HG03521 (cell line): ENCODE results near the gene UGT1A3.

Experiments used
- ATAC-seq: cut with Tn5 transposase; IDR thresholded peaks from one replicate; pipeline ENCODE4 v1.9.1; 2021; ENCODE audit warnings: mild to moderate bottlenecking, moderate library complexity; ENCODE audit not compliant: unreplicated experiment

Gene UGT1A3

DNA sequence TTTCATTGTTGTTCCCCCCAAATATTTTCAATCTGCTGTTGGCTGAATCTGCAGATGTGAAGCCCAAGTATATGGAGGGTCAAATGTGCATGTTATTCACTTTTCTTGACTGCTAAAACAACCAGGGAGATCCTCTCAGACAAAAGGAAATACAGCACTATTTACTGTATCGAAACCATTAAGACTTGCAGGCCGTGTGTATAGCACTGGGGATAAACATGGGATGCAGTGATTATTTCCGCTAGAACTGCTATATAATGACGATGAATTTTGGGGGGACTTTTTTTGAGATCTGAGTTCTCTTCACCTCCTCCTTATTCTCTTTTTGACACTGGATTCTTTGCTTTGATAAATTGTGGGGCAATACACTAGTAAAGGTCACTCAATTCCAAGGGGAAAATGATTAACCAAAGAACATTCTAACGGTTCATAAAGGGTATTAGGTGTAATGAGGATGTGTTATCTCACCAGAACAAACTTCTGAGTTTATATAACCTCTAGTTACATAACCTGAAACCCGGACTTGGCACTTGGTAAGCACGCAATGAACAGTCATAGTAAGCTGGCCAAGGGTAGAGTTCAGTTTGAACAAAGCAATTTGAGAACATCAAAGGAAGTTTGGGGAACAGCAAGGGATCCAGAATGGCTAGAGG is 27.7 kb downstream of the UGT1A3 start:
- no peak for ATAC-seq

DNA sequence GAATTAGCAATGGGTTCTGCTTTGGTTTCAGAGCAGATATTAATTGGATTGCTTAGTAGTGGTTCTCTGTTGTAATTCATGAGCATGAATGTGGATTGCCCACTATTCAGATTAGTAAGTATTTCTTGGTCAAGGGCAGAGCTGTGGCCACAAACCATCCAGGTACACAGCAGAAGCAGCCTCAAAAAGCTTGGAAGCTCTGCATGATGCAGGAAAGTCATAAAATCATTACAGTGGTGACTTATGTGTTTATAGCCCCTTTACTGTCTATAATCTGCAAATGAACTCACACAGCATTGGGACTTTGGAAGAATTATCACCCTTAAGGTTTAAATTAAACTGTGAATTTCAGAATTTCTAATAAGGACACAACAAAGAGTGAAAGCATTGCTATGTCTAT is 29.3 kb downstream of the UGT1A3 start:
- no peak for ATAC-seq

DNA sequence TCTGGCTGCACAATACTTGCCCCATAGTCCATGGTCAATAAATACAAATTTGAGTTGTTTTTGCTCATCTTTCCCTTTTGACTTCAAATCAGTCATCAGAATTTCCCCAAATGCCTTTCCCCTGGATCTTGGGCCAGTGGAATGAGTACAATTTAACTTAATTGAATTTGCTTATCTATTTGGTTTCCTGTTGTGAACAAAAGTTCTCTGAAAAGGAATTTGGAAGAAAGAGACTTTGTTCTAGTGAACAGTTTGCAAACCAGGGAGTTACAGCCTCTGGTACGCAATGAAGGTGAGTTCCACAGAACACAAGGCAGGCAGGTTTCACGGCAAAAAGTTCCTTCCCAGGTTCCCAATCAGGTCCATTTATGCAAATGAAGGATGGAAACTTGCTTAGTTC is 30.0 kb downstream of the UGT1A3 start:
- no peak for ATAC-seq

DNA sequence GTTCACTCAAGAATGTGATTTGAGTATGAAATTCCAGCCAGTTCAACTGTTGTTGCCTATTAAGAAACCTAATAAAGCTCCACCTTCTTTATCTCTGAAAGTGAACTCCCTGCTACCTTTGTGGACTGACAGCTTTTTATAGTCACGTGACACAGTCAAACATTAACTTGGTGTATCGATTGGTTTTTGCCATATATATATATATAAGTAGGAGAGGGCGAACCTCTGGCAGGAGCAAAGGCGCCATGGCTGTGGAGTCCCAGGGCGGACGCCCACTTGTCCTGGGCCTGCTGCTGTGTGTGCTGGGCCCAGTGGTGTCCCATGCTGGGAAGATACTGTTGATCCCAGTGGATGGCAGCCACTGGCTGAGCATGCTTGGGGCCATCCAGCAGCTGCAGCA is 31.2 kb downstream of the UGT1A3 start, which contains the start of gene UGT1A1:
TSS of gene UGT1A1 (plus strand) at position 228 of the 400 bp plus-strand sequence. CDS start at position 246, 18 bp downstream.
- ATAC-seq = no peak

DNA sequence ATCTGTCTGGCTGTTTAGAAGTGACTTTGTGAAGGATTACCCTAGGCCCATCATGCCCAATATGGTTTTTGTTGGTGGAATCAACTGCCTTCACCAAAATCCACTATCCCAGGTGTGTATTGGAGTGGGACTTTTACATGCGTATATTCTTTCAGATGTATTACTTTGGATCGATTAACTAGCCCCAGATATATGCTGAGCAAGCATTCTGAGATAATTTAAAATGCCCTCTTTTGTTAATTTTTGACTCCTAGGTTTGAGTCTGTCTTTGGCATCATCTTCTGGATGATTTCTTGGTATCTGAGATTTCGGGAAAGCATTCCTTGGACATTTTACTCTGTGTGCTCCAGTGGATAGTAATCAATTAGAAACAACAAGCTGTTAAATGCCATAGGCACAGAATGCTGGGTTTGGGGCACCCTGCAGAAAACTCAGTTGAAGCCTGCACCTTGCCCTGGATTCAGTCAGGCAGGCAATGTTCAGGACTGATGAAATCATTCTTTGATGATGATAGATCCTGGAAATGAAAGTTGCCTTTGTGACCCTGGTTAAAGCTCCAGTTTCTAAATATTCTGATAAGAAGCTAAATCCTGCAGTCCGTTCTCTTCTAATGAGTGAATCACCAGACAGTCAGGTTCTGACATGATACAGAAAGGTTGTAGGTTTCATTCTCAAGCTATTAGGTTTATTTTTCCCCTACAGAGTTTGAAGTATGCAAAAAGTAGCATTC is 32.4 kb downstream of the UGT1A3 start:
- ATAC-seq = no peak

DNA sequence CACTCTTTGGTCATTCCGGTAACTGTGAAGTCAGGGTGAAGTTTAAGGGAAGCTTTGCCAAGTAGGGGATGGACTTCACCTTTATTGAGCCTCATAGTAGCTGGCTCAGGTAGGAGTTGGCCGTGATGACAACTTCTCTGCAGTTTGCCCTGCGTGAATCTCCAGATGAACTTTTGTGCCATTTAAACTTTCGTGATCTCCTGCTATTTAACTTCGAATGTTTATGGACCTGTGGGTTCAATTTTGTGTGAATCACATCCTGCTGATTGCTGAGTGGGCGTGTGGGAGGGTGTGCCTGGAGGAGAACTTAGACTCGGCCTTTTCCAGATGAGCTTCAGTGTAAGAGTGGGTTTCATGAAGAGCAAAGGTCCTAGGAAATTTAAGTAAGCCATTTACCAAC is 35.4 kb downstream of the UGT1A3 start:
- ATAC-seq = no peak

DNA sequence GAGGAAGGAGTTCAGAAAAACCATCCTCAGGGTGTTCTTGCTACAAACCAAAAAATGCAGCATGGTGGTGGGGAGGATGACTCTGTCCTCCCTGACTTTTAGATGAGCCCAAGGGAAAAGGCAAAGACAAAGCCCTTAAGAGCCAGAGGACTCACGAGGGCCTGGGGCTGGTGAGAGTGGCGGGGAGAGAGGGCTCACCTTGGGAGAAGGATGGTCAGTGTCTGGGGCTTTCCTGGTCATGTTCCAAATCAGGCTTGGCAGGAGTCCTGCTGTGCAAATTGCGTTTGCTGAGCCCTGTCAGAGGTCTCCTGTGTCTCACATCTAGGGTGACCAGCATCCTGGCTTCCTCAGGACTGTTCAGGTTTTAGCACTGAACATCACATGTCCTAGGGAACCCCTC is 35.9 kb downstream of the UGT1A3 start:
- no peak for ATAC-seq

DNA sequence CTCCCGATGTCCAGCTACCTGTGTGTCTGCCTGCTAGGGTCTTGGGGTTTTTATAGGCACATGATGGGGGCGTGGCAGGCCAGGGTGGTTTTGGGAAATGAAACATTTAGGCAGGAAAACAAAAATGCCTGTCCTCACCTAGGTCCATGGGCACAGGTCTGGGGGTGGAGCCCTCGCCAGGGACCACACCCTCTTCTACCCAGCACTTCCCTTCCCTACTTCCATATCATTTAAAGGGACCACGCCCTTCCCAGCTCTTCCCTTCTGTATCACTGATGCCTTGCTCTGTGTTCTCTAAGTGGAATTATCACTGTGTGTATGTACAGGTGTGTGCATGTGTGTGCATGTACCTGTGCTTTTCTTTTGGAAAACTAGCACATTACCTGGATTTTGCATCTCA is 37.6 kb downstream of the UGT1A3 start:
- ATAC-seq = no peak

DNA sequence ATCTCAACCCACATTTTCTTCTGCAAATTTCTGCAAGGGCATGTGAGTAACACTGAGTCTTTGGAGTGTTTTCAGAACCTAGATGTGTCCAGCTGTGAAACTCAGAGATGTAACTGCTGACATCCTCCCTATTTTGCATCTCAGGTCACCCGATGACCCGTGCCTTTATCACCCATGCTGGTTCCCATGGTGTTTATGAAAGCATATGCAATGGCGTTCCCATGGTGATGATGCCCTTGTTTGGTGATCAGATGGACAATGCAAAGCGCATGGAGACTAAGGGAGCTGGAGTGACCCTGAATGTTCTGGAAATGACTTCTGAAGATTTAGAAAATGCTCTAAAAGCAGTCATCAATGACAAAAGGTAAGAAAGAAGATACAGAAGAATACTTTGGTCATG is 39.2 kb downstream of the UGT1A3 start:
- ATAC-seq = no peak

DNA sequence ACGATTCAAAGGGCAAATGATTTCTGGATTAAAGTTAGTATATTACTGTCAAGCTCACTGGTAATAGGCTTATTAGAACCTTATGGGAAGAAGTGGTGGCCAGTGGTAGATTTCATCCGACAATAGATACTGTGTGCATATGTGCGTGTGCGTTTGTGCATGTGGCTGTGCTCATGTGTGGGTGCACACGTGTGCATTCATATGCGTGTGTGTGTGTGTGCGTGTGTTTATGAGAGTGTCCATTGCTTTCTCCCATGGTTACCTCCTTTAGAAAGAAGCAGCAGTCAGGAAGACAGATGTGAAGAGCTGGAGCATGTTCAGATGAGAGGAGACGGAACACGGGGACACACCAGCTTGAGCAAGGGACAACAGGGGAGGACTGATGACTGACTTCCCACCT is 40.4 kb downstream of the UGT1A3 start:
- ATAC-seq = no peak

DNA sequence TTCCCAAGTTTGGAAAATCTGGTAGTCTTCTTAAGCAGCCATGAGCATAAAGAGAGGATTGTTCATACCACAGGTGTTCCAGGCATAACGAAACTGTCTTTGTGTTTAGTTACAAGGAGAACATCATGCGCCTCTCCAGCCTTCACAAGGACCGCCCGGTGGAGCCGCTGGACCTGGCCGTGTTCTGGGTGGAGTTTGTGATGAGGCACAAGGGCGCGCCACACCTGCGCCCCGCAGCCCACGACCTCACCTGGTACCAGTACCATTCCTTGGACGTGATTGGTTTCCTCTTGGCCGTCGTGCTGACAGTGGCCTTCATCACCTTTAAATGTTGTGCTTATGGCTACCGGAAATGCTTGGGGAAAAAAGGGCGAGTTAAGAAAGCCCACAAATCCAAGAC is 43.3 kb downstream of the UGT1A3 start:
- ATAC-seq = no peak

DNA sequence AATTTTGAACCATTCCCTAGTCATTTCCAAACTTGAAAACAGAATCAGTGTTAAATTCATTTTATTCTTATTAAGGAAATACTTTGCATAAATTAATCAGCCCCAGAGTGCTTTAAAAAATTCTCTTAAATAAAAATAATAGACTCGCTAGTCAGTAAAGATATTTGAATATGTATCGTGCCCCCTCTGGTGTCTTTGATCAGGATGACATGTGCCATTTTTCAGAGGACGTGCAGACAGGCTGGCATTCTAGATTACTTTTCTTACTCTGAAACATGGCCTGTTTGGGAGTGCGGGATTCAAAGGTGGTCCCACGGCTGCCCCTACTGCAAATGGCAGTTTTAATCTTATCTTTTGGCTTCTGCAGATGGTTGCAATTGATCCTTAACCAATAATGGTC is 43.7 kb downstream of the UGT1A3 start:
- ATAC-seq = no peak

DNA sequence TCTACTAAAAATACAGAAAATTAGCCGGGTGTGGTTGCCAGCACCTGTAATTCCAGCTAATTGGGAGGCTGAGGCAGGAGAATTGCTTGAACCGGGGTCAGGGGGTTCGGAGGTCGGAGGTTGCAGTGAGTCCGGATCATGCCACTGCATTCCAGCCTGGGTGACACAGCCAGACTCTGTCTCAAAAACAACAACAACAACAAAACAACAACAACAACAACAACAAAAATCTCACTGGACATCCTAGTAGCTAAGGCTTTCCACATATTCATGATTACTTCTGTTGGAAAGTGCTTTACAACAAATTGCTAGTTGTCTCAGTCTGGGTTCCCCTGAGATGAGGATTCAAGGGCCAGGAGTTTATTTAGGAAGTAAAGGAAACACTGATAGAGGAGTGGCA is 45.0 kb downstream of the UGT1A3 start:
- ATAC-seq = no peak

DNA sequence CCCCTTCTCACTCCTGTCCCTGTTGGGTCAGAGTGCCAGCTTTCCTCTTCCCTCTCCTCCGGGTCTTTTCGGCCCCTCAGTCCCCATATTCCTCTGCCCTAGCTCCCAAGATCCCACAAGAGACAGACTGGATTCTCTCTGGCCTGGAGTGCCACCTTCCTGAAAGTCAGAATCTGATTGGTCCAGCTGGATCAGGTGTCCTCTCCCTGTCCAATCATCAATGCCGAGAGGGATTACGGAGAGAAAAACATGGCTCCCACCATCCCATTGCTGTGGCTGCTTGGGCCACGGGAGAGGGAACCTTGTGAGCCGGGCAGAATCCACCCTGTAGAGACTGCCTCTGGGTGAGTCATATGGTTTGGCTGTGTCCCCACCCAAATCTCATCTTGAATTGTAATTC is 46.6 kb downstream of the UGT1A3 start:
- ATAC-seq = no peak

DNA sequence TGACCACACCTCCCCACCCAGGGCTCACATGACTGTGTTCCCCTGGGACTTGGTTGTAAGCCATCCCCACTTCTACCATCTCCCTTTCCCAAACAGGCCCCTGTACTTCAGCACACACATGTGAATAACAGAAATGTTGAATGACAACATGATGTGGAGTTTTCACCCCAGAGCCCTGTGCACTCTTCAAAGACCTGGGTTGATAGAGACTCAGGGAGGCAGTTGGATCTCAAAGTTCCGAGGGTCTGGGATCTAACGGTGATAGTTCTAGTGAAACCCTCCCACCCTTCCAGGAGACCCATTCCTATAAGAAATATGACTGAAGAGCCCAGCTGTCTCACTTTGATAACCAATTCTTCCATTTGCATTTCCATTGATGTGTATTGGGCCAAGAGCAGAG is 49.2 kb downstream of the UGT1A3 start, which contains the start of gene MROH2A:
TSS of gene MROH2A (plus strand) at position 301 of the 400 bp plus-strand sequence. CDS start 1,029 bp downstream, outside the sequence.
- ATAC-seq = no peak

DNA sequence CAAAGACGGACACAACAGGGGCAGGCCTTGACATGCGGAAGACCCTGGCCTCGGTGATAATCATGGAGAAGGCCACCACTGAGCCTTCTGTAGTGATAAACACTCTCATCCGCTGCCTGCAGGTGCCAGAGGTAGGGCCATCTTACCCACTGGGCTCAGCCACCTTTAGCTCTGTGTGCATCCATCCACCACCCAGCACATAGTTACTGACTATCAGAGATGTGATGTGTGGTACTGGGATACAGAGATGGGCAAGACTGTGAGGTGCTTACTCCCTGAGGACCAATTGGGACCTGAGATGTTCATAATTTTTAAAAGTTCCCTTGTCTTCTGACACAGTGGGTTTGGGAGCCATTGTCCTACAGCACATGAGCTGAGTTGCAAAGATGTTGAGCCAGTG is 50.9 kb downstream of the UGT1A3 start:
- no peak for ATAC-seq

DNA sequence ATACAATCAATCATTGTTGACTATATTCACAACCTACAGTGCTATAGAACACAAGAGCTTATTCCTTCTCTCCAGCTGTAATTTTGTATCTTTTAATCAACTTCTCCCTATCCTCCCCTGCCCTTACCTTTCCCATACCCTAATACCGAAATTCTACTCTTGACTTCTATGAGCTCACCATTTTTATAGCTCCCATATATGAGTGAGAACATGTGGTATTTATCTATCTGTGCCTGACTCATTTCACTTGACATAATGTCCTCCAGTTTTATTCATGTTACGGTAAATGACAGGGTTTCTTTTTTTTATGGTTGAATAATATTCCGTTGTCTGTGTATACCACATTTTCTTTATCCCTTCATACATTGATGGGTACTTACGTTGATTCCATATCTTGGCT is 51.9 kb downstream of the UGT1A3 start:
- ATAC-seq = no peak

DNA sequence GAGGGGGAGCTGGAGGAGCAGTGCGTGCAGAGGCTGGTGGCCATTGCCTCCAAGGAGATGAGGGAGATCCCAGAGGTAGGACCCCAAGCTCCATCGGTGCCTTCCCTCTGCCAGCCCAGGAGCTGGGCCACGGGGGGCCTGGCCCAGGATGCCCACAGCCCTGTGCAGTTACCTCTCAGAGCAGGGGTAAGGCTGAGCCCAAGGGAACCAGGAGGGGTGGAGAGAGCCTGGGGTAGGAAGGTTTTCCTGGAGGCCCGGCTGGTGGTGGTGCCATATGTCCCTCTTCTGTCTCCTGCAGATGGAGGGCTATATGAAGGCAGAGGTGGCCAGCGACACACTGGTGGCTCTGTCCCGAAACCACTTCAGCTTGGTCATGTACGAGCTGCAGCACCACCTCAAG is 60.7 kb downstream of the UGT1A3 start:
- ATAC-seq = no peak

DNA sequence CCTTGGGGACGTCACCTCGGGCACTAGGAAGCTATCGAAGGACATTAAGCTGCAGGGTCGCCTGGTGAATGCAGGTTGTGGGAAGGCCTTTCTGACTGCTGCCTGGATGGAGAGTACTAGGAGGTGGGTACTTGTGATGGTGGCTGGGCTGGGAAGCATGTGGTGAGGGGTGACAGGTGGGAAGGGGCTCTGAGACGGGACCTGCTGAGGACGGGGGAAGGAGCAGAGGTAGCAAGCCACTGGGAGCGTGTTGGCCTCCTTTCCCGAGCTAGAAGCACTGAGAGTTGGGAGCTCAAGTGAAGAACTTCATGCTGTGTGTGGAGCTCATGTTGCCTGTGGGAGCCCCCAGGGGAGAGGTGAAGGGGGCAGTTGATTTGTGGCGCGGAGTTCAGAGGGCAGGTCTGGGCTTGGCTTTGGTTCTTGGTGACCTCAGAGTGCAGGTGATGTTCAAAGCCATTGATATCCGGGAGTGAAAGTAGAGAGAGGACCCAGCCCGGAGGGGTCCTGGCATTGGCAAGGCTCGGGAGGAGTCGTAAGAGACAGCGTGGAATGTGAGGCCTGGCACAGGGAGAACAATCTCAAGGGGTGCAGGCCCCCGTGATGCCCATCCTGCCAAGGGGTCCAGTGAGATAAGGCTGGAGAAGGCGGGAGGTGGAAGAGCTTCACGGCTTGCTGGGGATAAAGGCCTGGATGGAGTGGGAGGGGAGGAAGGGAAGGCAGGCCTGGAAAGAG is 62.5 kb downstream of the UGT1A3 start:
- ATAC-seq = no peak

DNA sequence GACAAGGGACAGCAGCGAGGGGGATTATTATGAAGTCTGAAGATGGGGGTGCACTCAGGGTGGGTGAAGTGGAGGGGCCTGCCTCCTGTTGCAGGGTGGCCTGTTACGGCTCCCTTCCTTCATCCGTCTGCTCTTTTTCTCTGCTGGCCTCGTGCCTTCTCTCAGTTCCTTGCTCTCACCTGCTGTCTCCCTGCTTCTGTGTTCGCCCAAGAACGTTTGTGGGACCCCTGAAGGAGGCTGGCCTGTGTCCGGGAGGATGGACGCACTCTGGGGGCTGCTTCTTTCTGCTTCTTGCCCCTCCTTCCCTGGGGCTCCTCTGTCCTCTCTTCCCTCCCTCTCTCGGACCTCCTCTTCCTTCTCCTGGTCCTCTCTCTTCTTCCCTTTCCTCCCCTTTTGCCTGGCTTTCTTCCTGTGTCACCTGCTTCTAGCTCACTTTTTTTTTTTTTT is 63.1 kb downstream of the UGT1A3 start:
- no peak for ATAC-seq

DNA sequence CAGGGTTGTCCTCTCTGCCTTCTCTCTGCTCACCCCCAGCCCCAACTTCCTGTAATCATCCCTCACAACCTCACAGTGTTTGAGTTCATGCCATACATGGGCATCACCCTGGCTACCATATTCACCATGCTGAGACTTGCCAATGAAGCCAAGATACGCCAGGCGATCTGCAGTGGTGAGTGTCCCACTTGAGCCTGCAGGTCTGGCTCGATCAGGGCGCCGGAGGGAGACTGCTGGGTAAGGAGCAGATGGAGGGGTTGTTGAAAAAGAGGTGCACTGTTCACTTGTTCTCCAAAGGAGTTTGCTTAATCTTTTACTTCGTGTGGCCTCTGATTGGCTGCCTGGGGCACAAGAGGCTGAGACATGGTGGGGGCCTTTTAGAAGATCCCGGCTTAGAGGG is 63.9 kb downstream of the UGT1A3 start:
- no peak for ATAC-seq
